ENCODE measurements around the gene CREG2.
"Not testable (repeated sequence)": the region's sequence is repeated elsewhere in the genome, so short reads cannot be mapped to it uniquely, and the experiment has no call there.

CREG2 gene

DNA sequence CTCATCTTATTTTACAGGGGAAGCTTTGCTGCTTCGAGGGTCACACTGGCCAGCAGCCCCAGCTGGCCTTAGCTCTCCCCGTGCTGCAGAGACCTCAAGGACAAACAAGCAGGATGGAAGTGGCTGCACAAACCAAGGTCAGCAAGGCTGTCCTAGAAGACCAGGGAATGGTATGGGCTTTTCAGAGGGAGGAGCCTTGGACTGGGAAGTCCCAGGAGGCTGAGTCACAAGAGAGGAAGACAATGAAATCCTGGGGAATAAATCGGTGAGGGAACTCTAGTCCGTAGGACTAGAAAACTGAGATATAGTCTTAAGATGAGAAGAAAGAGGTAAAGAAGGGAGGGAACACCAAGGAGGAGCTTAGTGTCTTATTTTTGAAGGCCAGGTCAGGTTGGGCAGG lies 15.7 kb downstream of the CREG2 start:
- DNase-seq = no peak

DNA sequence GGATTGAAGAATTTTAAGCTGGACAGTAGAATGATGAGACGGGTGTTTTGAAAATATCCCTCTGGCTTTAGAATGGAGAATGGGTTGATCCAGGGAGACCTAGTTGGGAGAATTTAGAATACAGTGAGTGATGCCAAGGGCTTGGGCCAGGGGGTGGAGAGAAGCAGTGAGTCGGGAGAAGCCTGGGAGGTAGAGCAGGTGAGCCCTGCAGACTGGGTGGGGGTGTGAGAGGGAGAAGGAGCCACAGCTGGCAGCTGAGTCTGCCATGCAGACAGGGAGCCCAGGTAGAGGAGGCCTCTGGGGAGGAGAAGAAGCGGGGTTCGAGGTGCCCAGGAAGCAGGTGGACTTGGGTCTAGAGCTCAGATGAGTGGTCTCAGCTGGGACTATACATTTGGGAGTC lies 18.2 kb downstream of the CREG2 start:
- no peak for DNase-seq

DNA sequence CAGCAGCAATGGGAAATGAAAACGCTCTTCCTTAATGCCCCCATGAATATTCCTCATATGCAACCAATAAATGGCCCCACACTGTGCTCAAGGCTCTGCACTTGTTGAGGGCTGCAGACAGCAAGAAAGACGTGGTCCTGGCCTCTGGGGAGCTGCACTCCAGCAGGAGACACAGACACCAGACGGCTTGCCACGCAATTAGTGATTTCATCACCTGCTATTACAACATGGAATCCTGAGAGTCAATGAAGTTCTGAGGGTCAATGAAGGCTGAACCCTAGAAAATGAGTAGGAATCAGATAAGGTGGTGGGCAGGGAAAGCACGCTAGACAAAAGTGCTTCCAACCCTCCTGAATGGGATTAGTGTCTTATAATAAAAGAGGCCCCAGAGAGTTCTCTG lies 18.9 kb downstream of the CREG2 start:
- DNase-seq = no peak

DNA sequence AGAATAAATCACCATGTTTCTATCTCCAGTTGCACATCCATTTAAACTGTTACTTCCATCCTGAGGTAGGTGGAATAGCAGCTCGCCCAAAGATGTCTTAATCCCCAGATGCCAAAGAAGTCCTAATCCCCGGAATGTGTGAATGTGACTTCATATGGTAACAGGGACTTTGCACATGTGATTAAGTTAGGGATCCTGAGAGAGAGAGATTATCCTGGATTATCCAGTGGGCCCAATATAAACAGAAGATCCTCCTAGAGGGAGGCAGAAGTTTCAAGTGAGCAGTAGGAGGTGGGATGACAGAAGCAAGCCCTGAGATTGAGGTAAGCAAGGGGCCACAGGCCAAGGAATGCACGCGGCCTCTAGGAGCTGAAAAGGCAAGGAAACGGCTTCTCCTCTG lies 19.8 kb downstream of the CREG2 start:
- no peak for DNase-seq

DNA sequence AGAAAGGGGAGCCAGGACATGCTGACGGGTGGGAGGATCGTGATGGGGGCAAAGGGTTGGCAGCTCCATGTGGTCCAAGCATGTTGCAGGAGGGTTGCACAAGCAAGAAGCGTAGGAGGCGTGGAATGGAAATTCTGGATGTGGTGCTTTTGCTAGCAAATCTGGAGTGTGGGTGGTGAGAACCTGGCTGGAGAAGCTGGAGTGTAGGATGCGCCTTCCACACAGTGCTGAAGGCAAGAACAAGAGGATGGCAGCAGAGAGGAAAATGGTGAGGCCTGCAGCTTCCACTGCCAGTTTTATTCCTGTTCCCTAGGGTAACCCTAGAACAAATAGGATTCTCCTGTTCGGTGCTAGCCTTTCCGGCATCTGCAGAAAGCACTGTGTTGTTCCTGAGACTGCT lies 22.4 kb downstream of the CREG2 start:
- no peak for DNase-seq

DNA sequence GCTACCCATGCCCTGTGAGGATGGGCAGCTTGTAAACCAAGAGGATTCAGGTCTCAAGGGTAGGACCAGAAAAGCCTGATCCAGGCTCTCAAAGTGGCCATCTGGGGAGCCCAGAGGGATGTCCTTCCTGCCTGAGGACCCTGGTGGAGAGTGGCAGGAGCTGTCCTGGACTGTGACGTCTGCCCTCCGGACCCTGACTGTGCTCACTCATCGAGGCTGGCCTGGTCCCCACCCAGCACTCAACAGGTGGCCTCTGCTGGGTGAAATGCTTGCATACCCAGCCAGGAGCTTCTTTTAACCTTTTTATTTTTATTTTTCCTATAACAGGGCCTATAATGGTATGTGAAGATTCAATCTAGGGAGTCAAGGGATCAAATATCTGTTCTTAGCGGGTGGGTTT lies 24.5 kb downstream of the CREG2 start:
- no peak for DNase-seq

DNA sequence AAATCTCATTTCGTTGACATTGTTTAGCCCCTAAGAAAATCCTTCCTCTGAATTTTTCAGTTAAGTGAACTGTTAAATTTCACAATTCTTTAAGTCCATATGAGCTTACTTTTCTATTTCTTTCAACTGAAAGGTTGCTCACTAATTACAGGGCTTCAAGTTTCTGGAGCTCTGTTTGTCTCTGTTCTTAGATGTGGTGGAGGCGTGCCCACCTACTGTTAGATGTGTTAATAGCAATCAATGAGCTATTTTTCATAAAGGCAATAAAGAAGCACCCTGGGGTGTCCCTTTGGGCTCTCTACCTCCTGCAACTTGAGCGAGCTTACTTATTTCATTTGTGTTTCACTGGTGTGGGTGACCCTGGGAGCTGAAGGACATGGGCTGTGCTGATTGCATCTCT lies 25.0 kb downstream of the CREG2 start:
- peak in 1 of 2 donors; percentile 16 for DNase-seq

DNA sequence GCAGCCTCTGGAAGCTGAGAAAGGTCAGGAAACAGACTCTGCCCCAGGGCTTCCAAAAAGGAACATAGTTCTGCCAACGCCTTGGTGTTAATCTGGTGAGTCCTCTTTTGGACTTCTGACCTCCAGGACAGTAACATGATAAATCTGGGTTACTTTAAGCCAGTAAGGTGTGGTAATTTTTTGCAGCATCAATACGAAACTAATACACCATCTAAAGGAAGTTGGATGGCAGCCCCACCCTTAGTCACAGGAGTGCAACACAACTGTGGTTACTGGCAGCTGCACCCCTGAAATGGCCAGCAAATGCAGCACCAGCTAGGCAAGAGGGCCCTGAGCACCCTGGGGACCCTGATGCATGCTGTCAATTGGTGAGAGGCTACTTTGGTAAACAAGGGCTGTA lies 25.8 kb downstream of the CREG2 start:
- peak; percentile 23 to 40 for DNase-seq

DNA sequence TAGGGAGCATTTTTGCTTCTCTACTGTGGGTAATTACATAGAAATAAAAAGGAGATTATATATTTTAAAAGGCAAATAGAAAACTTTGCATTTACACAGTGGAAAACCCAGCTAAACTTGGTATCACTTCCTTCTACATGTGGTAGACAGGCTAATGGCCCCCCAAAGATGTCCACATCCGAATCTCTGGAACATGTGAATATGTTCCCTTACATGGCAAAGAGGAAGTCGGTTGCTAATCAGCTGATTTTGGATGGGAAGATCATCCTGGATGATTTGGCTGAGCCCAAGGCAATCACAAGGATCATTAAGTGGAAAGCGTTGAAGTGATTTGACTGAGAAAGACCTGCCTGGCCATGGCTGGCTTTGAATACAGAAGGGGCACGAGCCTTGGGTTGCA lies 26.2 kb downstream of the CREG2 start:
- no peak for DNase-seq

DNA sequence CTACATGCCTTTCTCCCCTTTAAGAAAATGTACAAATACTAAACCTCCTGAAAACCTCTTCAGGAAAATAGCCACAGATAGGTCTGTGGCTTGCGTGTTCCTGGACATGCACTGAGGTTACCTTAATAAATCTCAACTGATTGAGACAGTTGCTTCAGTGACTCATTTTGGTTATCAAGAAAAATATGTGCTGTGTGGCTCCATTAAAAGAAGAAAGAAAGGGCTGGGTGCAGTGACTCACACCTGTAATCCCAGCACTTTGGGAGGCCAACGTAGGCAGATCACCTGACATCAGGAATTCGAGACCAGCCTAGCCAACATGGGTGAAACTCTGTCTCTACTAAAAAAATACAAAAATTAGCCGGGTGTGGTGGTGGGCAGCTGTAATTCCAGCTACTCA lies 27.1 kb downstream of the CREG2 start:
- DNase-seq = no peak

DNA sequence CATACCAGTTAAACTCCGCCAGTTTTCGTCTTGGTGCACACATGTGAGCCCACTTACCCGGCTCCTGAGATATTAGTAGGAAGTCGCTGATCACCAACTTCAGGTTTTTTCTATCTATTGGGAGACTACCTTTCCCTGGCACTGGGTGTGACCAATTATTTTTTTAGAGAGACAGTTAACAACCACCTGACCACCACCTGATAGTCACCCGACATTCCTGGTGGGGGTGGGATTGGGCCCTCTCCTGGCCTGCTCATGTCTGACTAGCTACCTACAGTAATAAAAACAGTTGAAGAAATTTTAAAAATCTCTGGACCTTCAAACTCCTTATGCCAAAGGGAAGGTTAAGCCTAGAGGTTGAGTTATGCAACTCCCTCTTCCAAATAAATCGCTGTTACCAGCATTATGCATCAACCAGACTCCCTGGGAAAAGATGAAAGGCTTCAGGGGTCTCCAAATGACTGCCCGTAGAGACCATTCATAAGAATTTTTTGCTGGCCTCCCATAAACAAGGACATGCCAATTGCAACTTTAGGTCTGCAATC lies 27.8 kb downstream of the CREG2 start:
- DNase-seq = no peak

DNA sequence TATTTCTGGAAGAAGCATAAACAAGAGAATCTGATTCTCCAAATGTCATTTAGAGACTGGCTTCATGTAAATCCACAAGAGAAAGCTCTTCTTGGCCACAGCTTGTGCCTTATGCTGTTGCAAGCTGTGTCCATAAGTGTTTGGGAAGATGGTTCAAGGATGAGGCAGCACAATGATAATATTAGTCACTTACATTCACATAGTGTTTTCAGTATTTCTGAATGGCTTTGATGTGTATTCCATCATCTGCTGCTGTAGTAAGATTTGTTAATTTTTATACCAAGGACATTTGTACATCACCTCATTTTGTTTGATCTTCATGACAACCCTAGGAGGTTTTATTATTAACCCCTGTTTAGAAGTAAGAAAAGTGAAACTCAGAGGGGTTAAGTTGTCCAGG lies 29.9 kb downstream of the CREG2 start:
- DNase-seq = no peak

DNA sequence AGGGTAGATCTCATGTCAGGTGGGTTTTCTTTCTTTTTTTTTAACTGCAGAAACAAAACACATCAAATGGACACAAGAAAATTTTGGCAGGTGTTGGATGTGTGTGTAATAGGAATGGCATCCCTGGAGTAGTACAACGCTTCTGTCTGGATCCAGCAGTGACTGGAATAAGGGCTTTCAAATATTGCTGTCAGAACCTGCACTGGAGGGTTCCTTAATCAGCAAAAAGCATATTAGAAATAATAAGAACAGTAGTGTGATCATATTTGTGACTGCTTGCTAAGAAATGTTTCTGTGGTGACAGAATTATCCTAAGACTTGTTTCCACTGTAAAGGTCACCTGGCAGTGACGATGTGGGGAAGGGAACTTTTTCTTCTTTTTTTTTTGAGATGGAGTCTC lies 30.8 kb downstream of the CREG2 start:
- no peak for DNase-seq

DNA sequence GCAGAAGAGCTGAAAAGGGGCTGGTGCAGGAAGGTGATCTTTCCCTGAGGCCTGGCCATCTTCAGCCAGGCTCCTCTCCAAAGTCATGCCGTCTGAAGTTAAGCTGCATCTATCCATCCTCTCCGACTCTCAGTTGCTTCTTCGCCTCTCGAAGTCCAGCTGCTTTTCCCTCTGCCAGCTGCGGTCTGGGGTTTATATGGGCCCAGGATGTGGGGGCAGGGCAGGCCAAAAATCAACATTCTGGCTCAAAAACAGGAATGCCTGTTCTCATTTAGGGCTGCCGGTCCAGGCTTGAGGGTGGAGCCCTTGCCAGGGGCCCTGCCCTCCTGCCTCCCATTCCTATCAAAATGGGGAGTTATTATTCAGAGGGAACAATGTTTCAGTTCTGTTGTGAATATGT lies 31.2 kb downstream of the CREG2 start:
- DNase-seq = no peak

DNA sequence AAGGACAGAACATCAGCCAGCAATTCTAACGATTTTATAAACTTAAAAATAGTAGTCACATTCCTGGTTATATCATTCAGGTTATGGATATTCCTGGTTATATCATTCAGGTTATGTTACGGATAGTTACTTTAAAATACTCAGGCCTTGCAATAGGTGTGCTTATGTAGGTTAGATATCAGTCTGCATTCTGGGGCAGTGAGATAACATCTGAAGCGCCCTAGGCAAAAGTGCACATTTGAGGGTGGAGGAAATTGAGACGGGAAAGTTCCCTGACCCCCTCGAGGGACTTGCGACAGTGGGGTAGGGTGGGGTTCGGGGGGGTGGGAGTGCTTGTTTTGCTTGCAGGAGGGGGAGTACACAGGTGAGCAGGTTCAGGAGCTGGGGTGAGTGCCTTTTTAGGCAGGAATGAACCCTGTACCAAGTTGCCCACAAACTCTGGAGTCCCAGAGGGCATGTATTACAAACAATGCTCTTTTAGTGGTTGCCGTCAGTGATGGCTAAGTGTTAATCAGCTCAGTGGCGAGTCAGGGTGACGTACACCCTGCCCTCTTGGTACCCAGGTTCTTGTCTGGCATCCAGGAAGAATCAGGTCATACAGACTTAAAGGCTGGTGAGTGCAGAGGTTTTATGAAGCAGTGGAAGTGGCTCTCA lies 31.8 kb downstream of the CREG2 start:
- no peak for DNase-seq

DNA sequence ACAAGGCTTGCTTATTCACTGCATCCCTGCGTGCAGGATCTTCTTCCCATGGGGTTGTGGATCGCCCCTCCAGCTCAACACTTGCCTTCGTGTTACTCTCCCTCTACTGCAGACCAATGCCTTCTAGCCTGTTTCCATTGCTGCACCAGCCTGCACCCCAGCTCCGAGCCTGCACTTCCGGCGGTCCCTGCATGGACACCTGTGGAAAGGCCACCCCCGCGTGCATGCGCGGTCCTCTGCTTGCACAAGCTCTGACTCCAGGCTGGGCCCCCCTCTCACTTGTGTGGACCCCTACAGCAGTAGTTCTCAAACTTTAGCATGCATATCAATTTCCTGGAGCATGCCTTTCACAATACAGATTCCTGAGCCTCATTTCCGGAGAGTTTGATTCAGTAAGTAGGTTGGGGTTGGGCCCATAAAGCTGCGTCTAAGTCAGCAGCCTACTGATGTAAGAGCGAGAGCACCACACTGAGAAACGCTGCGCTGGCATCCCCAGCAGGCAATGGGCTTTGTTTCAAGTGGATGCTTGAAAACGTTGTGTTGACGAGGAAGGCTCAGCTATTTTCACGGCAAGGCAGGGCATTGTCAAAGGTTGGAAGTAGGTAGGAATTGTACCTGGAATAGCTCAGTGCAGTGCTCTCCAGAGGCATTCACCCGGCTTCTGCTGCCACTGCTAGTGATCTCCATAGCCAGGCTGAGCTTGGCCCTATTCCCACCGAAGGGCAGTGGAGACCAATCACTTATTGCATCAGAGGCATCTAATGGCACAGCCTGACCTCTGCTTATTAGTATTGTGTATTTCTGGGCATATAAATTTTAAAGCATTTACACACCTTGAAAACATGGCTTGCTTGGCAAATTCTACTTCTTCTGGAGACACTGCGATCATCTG lies 32.6 kb downstream of the CREG2 start:
- no peak for DNase-seq

DNA sequence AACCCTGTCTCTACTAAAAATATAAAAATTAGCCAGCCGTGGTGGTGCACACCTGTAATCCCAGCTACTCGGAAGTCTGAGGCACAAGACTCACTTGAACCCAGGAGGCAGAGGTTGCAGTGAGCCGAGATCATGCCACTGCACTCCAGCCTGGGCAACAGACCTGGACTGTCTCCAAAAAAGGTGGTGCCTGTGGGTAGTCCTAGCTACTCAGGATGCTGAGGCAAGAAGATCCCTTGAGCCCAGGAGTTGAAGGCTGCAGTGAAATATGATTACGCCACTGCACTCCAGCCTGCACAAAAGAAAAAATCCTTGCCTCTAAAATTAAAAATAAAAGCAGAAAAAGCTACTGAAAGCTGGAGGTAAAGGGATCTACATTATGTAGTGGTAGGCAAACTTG lies 34.7 kb downstream of the CREG2 start:
- not testable (repeated sequence) for DNase-seq

DNA sequence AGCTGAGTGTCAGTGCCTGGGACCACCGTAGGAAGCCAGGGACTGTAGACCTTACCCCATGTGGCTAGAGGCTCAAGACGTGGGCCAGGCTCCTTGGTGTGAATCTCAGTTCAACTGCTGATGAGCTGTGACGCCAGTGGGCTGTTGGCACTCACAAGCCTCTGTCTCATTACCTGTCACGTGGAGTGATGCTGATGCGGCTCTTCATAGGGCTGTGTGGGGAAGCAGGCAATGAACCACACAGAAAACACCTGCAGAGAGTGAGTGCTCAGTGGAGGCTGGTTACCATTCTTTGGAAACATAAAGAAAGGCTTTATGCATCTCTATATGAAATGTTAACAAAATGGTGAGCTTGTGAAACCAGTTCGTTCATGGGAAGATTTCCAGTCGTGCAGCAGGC lies 36.1 kb downstream of the CREG2 start:
- DNase-seq = no peak

DNA sequence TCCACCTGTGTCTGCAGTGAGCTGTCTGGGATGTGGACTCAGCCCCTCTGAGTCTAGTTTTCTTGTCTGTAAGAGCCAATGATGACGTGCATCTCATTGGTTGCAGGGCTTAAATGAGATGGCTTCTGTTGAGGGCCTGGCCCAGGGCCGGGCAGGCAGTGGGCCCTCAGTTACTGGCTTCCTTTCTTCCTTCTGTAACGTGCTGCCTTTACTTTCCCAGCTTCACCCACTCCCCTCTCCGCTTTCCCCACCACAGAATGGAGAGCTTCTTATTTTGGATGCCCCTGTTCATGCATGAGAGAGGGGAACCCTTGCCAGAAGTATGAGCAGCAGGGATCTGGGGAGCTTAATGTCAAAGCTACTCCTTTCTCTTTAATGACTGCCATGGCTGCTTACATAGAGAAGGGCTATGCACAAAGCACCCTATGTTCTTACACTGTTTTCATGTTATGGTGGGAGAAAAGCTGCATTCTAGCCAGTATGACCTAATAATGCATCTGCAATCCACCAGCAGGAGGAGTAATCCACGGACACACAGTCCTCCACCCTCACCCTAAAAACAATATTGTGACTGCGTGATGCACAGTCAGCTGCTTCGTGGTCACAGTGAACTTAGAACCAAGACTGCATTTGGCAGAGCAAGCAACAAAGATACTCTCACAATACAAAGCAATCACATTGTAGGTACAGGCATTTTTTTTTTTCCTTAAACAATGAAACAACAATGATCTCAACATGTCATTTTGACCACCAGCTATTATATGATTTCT lies 37.2 kb downstream of the CREG2 start:
- peak; percentile 14 to 30 for DNase-seq

DNA sequence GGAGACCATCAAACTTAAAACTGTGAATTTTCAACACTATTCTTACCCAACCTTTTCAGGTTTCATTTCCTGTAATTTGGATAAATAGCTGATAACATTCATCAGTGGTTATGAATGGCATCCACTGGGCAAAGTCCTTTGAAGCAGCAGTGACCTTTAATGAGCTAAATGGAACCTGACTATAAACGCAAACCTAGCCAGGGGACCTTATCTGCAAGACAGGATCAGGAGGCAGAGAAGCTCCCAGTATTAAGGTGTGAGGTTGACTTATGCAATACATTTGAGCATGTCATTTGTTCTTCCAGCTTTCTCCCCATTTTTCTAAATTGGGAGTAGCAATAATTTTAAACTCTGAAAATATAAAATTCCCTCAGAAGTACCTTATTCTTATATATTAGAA lies 38.4 kb downstream of the CREG2 start:
- DNase-seq = no peak

DNA sequence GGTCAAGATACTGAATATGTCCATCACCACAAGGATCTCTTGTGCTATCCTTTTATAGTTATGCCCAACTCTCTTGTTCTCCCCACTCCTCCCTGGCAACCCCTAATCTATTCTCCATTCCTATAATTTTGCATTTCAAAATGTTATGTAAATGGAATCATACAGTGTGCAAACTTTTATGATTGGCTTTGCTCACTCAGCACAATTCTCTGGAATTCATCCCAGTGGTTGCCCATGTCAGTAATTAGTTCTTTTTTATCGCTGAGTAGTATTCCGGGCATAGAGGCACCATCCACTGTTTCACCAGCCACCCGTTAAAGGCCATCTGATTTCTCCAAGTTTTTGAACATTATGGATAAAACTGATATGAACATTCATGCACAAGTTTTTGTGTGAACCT lies 40.4 kb downstream of the CREG2 start:
- DNase-seq = no peak

DNA sequence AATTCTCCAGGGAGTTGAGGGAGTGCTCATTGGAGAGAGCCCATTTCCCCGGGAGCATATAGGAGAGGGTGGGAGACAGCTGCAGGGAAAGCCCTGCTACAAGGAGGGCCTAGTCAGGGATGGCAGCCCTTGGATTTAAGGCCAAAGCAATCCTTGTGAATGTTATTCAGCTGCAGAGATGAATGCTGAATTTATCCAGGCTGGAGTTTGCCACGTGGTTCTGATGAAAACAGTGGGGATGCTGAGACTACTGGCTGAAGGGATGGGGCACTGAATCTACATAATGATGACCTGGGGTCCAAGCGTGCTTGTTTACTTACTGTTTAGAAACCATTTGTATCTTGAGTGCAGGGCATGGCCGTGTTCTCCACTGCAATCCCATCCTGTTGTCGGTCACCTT lies 43.2 kb downstream of the CREG2 start:
- no peak for DNase-seq

DNA sequence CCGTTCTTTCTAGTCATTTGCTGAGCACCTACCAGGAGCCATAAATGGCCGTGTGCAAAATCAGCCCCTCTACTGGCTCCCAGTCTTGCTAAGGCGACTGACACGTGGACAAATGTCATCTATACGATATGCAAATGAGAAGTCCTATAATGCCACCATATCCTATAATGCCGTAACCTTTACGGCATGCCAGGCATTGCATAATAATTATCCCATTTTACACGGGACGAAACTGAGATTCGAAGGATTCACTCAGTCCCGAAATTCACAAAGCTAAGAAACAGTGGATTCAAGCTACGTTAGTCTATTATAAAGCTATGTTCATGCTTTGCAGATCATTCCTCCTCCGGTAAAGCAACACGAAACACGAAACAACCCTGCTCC lies 44.7 kb downstream of the CREG2 start:
- no peak for DNase-seq

Data from CD4-positive, alpha-beta T cell treated with Interleukin-1 beta for 1 hour (primary cell).